H9 (cell line): ENCODE results near the gene MOB4. TPM values are rescaled to one million over a fixed set of nuclear protein-coding genes. Genes with fewer than 3 reads are reported as not detected.
A peak's percentile ranks its signal among the peaks of the same experiment; 100 is the strongest.

Experiments
- DNase-seq: peaks from one replicate; pipeline ENCODE4 v3.0.0-alpha.2; 2017
- H2AFZ ChIP-seq: one replicate; pipeline ENCODE4 v1.6.1; 2013; ENCODE audit warnings: mild to moderate bottlenecking, low read length, control low read depth, moderate library complexity
- H2AK5ac ChIP-seq: 2 replicates; pipeline ENCODE4 v1.6.1; 2013; ENCODE audit warnings: low read length, control low read depth, mixed read lengths; ENCODE audit not compliant: insufficient read length
- H2BK120ac ChIP-seq: one replicate; pipeline ENCODE4 v1.6.1; 2013; ENCODE audit warnings: low read depth, mild to moderate bottlenecking, low read length, control low read depth, inconsistent platforms; ENCODE audit not compliant: poor library complexity, severe bottlenecking
- H2BK12ac ChIP-seq: 2 replicates; pipeline ENCODE4 v1.6.1; 2013; ENCODE audit warnings: low read length, control low read depth, mixed read lengths, low read depth; ENCODE audit not compliant: insufficient read length
- H2BK15ac ChIP-seq: 2 replicates; pipeline ENCODE4 v1.6.1; 2013; ENCODE audit warnings: low read depth, low read length, control low read depth
- H2BK20ac ChIP-seq: one replicate; pipeline ENCODE4 v1.6.1; 2013; ENCODE audit warnings: low read depth, mild to moderate bottlenecking, low read length, control low read depth, inconsistent platforms; ENCODE audit not compliant: poor library complexity, severe bottlenecking
- H2BK5ac ChIP-seq: 2 replicates; pipeline ENCODE4 v1.6.1; 2013; ENCODE audit warnings: low read length, control low read depth, mixed read lengths; ENCODE audit not compliant: insufficient read length
- H3K14ac ChIP-seq: 2 replicates; pipeline ENCODE4 v1.6.1; 2013; ENCODE audit warnings: low read length, control low read depth; ENCODE audit not compliant: insufficient read depth
- H3K18ac ChIP-seq: 2 replicates; pipeline ENCODE4 v1.6.1; 2013; ENCODE audit warnings: low read depth, mild to moderate bottlenecking, mixed read lengths, low read length, control low read depth; ENCODE audit not compliant: insufficient read length
- H3K23ac ChIP-seq: 2 replicates; pipeline ENCODE4 v1.6.1; 2013; ENCODE audit warnings: low read length, control low read depth, mixed read lengths, low read depth; ENCODE audit not compliant: insufficient read length
- H3K23me2 ChIP-seq: 2 replicates; pipeline ENCODE4 v1.6.1; 2013; ENCODE audit warnings: low read depth, mild to moderate bottlenecking, mixed read lengths, low read length, control low read depth; ENCODE audit not compliant: insufficient read length, poor library complexity, severe bottlenecking
- H3K27ac ChIP-seq: 2 replicates; pipeline ENCODE4 v1.5.1; 2013; ENCODE audit warnings: low read length, control low read depth, mixed read lengths, low read depth; ENCODE audit not compliant: insufficient read length
- H3K27me3 ChIP-seq: 2 replicates; pipeline ENCODE4 v1.6.1; 2013; ENCODE audit warnings: low read length, control low read depth, inconsistent platforms; ENCODE audit not compliant: insufficient read depth
- H3K4ac ChIP-seq: 2 replicates; pipeline ENCODE4 v1.6.1; 2013; ENCODE audit warnings: low read depth, mild to moderate bottlenecking, control low read depth, inconsistent platforms, low read length, moderate library complexity
- H3K4me1 ChIP-seq: 2 replicates; pipeline ENCODE4 v1.6.1; 2013; ENCODE audit warnings: low read length, control low read depth, inconsistent platforms; ENCODE audit not compliant: insufficient read depth
- H3K4me2 ChIP-seq: 2 replicates; pipeline ENCODE4 v1.6.1; 2013; ENCODE audit warnings: low read length, control low read depth, mixed read lengths; ENCODE audit not compliant: insufficient read length, insufficient read depth
- H3K56ac ChIP-seq: 2 replicates; pipeline ENCODE4 v1.6.1; 2013; ENCODE audit warnings: low read depth, mild to moderate bottlenecking, mixed read lengths, low read length, control low read depth; ENCODE audit not compliant: insufficient read length
- H3K79me1 ChIP-seq: 2 replicates; pipeline ENCODE4 v1.6.1; 2013; ENCODE audit warnings: low read depth, mild to moderate bottlenecking, moderate library complexity, low read length, control low read depth, inconsistent platforms; ENCODE audit not compliant: insufficient read depth, poor library complexity, severe bottlenecking
- H3K79me2 ChIP-seq: 2 replicates; pipeline ENCODE4 v1.6.1; 2013; ENCODE audit warnings: low read length, control low read depth, inconsistent platforms; ENCODE audit not compliant: insufficient read depth
- H3K9ac ChIP-seq: 2 replicates; pipeline ENCODE4 v1.6.1; 2013; ENCODE audit warnings: low read length, control low read depth, mixed read lengths; ENCODE audit not compliant: insufficient read length; ENCODE audit errors: extremely low read depth
- H3K9me3 ChIP-seq: one replicate; pipeline ENCODE4 v1.6.1; 2013; ENCODE audit warnings: low read depth, low read length, inconsistent platforms; ENCODE audit not compliant: control insufficient read depth
- H3T11ph ChIP-seq: one replicate; pipeline ENCODE4 v1.6.1; 2013; ENCODE audit warnings: mild to moderate bottlenecking, low read length, control low read depth, inconsistent platforms
- H4K20me1 ChIP-seq: one replicate; pipeline ENCODE4 v1.6.1; 2013; ENCODE audit not compliant: control insufficient read depth, insufficient read length, insufficient read depth
- H4K5ac ChIP-seq: 2 replicates; pipeline ENCODE4 v1.6.1; 2013; ENCODE audit warnings: low read depth, mild to moderate bottlenecking, mixed read lengths, low read length, control low read depth; ENCODE audit not compliant: insufficient read length
- H4K8ac ChIP-seq: replicated peaks from 2 replicates; pipeline ENCODE4 v1.6.1; 2013; ENCODE audit warnings: low read length, control low read depth, mixed read lengths, low read depth; ENCODE audit not compliant: insufficient read length
- H4K91ac ChIP-seq: 2 replicates; pipeline ENCODE4 v1.6.1; 2013; ENCODE audit warnings: low read depth, mild to moderate bottlenecking, moderate library complexity, mixed read lengths, low read length, control low read depth; ENCODE audit not compliant: insufficient read length
- H3K27ac Mint-ChIP-seq, 3 experiments: 2 replicates in 2 of 3; 3 replicates in 1 of 3; pipeline ENCODE4 v1.8.0; 2020 to 2021; ENCODE audit warnings: mixed read lengths in 3 of 3, mild to moderate bottlenecking in 1 of 3, moderate library complexity in 1 of 3
- H3K27me3 Mint-ChIP-seq: 2 replicates; pipeline ENCODE4 v1.8.0; 2021; ENCODE audit warnings: low read depth, mild to moderate bottlenecking, moderate library complexity, mixed read lengths
- H3K36me3 Mint-ChIP-seq, 3 experiments: 2 replicates in 2 of 3; 3 replicates in 1 of 3; pipeline ENCODE4 v1.8.0; 2020 to 2021; ENCODE audit warnings: low read depth in 3 of 3, mixed read lengths in 3 of 3; ENCODE audit not compliant: insufficient read depth in 1 of 3
- H3K4me1 Mint-ChIP-seq, 2 experiments: 2 replicates each; pipeline ENCODE4 v1.8.0; 2020; ENCODE audit warnings: mixed read lengths in 2 of 2
- H3K4me3 Mint-ChIP-seq, 2 experiments: 2 replicates in 1 of 2; 3 replicates in 1 of 2; pipeline ENCODE4 v1.8.0; 2020 to 2021; ENCODE audit warnings: mild to moderate bottlenecking in 2 of 2, mixed read lengths in 2 of 2, moderate library complexity in 1 of 2
- H3K9me3 Mint-ChIP-seq, 2 experiments: 2 replicates in 1 of 2; 3 replicates in 1 of 2; pipeline ENCODE4 v1.8.0; 2020; ENCODE audit warnings: mild to moderate bottlenecking in 2 of 2, mixed read lengths in 2 of 2, moderate library complexity in 1 of 2
- WGBS: extraction: QIAGEN DNeasy Blood & Tissue Kit; methylation state at CpG from one replicate; pipeline ENCODE4 v1.1.7; 2013; ENCODE audit warnings: missing lambda C conversion rate, low lambda C conversion rate, mixed read lengths; ENCODE audit not compliant: insufficient read length; ENCODE audit errors: extremely low coverage; 5-methylcytosine and 5-hydroxymethylcytosine counted together
- long read RNA-seq: library from polyadenylated mRNA; unstranded; transcript quantifications from one replicate; pipeline ENCODE4 v2.0.0, GENCODE V29; 2020
- total RNA-seq: library from RNA; stranded (reverse); gene quantifications from 2 replicates; pipeline ENCODE4 v1.2.1, GENCODE V29; 2021
- TF ChIP-seq, protein P1 (sequence below): fragments of 200-600 bp; sonication (generic); conservative IDR thresholded peaks from 3 replicates; pipeline ENCODE4 v1.8.0; 2021; ENCODE audit warnings: antibody characterized with exemption, mild to moderate bottlenecking

MOB4 gene
- 54.0 and 57.6 TPM in 2 replicates for total RNA-seq
- long read RNA-seq, transcript MOB4-202 (8 exons, 3,986 nt), result major isoform, 644 of 783 reads
- long read RNA-seq, transcript MOB4-207 (7 exons, 1,021 nt), result minor isoform, 105 of 783 reads
- long read RNA-seq, transcript MOB4-206 (7 exons, 1,198 nt), result minor isoform, 5 of 783 reads
- long read RNA-seq, partial matches to known transcripts, result 6 of 783 reads
- long read RNA-seq, other reads (novel, unspliced or antisense), result 23 of 783 reads

- Mint-ChIP-seq H3K4me1 (peaks cover 16 to 31% of the 10 kb centered on the region in 2 experiments), H3K36me3 (peaks cover 4 to 16% (median 7%) of the 10 kb centered on the region in 3 experiments), H3K9me3 (peaks cover under 1 to 3% of the 10 kb centered on the region in 2 experiments), H3K4me3 (peak within 1 kb of the TSS; percentile 85 to 92), H3K27me3 (no peaks in the 10 kb centered on the region; the same call in 1 of the 2 replicates), H3K27ac (peak within 1 kb of the TSS; percentile 96 to 99 (median 99))
- H2AFZ ChIP-seq, result no peak within 1 kb of the TSS
- no peak within 1 kb of the TSS for H3T11ph ChIP-seq
- H3K4ac ChIP-seq, result no peak within 1 kb of the TSS
- WGBS, result no CpG with 5 or more reads among the region's 66 CpGs
- H4K20me1 ChIP-seq, result no peaks in the 10 kb centered on the region
- no peak within 1 kb of the TSS for H2BK5ac ChIP-seq
- no peak within 1 kb of the TSS for H3K23ac ChIP-seq
- TF ChIP-seq, protein P1, sequence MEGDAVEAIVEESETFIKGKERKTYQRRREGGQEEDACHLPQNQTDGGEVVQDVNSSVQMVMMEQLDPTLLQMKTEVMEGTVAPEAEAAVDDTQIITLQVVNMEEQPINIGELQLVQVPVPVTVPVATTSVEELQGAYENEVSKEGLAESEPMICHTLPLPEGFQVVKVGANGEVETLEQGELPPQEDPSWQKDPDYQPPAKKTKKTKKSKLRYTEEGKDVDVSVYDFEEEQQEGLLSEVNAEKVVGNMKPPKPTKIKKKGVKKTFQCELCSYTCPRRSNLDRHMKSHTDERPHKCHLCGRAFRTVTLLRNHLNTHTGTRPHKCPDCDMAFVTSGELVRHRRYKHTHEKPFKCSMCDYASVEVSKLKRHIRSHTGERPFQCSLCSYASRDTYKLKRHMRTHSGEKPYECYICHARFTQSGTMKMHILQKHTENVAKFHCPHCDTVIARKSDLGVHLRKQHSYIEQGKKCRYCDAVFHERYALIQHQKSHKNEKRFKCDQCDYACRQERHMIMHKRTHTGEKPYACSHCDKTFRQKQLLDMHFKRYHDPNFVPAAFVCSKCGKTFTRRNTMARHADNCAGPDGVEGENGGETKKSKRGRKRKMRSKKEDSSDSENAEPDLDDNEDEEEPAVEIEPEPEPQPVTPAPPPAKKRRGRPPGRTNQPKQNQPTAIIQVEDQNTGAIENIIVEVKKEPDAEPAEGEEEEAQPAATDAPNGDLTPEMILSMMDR, result no peak
- peak within 1 kb of the TSS; percentile 63 for H3K4me2 ChIP-seq
- H3K4me1 ChIP-seq, result 0 out of 2 replicates have a peak, but pooled peaks cover 3% of the 10 kb centered on the region
- no peak within 1 kb of the TSS for H4K91ac ChIP-seq
- H3K18ac ChIP-seq, result peak within 1 kb of the TSS; percentile 83
- no peak within 1 kb of the TSS for H2BK12ac ChIP-seq
- peak; percentile 96 for DNase-seq
- peaks cover 7% of the 10 kb centered on the region for H3K23me2 ChIP-seq
- H2AK5ac ChIP-seq, result no peak within 1 kb of the TSS
- no peaks in the 10 kb centered on the region for H3K9me3 ChIP-seq
- H2BK120ac ChIP-seq, result no peak within 1 kb of the TSS
- H2BK15ac ChIP-seq, result no peak within 1 kb of the TSS
- H3K79me2 ChIP-seq, result peaks cover 19% of the 10 kb centered on the region; the same call in 1 of the 2 replicates
- no peak within 1 kb of the TSS for H3K27ac ChIP-seq
- H3K14ac ChIP-seq, result peak within 1 kb of the TSS; percentile 79
- H4K8ac ChIP-seq, result no peak within 1 kb of the TSS
- no peak within 1 kb of the TSS for H3K56ac ChIP-seq
- H4K5ac ChIP-seq, result no peak within 1 kb of the TSS
- peak within 1 kb of the TSS; percentile 85 for H3K9ac ChIP-seq
- no peaks in the 10 kb centered on the region for H3K79me1 ChIP-seq
- no peaks in the 10 kb centered on the region for H3K27me3 ChIP-seq
- H2BK20ac ChIP-seq, result no peak within 1 kb of the TSS
Measured at GRCh38 chr2:197515739-197516392, at the start of gene MOB4. MOB4 (plus strand) TSS chr2:197516066; CDS start chr2:197516087, 21 bp downstream.
